Measurements from ENCODE around the gene GPLD1.

DNA sequence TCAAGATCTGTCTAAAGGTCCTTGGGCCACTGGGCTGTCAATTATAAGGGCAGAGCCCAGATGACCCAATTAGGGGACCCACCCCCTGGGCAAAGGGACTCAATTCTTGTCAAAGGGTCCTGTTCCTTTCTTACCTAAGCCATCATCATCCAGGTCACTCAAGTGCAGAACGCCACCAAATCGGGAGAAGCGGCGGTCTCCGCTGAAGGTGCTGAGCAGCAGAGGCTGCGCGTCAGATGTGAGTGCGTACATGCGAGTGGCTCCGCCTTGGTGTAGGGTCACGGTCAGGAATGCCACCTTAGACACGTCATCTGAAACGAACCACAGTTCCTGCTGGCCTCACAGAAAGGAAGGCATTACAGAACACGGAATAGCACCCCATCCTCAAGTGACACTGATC, 52.4 kb downstream of the GPLD1 start:
- TF ChIP-seq ELF4 (IDR thresholded peaks at IDR 0.05): no peak
- TF ChIP-seq FOXK2 (IDR thresholded peaks at IDR 0.05): no peak
- TF ChIP-seq, protein P1, sequence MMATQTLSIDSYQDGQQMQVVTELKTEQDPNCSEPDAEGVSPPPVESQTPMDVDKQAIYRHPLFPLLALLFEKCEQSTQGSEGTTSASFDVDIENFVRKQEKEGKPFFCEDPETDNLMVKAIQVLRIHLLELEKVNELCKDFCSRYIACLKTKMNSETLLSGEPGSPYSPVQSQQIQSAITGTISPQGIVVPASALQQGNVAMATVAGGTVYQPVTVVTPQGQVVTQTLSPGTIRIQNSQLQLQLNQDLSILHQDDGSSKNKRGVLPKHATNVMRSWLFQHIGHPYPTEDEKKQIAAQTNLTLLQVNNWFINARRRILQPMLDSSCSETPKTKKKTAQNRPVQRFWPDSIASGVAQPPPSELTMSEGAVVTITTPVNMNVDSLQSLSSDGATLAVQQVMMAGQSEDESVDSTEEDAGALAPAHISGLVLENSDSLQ (IDR thresholded peaks at IDR 0.05): no peak
